SH-SY5Y (cell line): Measurements from ENCODE around the gene CWC25.

ENCODE experiments used
- GATA2 ChIP-seq: IDR thresholded peaks from 2 replicates; pipeline ENCODE4 v1.6.1; 2011; ENCODE audit warnings: mild to moderate bottlenecking, low read depth, low read length
- GATA3 ChIP-seq: IDR thresholded peaks from 2 replicates; pipeline ENCODE4 v1.6.1; 2011; ENCODE audit warnings: low read depth, mild to moderate bottlenecking, low read length, moderate library complexity

Gene CWC25

DNA sequence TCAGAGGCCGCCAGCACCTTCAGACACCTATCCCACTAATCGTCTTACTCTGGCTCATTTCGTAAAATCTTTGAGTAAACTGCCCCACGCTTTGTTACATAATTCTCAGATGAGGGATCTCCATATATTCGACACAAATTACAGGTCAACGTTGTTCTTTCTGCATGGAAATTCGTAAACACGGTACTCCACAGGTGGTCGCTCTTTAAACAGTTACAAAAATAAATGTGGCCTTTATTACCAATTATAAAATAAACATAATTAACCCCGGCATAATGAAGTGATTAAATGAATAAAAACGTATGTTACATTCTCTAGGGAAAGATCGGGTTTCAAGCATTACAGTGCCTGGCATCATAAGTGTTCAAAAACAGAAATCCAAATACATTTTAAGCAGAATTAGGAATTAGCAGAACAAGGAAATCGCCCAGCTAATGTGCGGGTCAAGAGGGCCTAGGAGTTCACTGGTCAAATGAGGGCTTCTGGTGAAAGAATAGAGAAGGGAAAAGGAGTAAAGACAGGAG, 24.8 kb downstream of the CWC25 start:
- TF ChIP-seq GATA2 (no peak), GATA3 (no peak)

DNA sequence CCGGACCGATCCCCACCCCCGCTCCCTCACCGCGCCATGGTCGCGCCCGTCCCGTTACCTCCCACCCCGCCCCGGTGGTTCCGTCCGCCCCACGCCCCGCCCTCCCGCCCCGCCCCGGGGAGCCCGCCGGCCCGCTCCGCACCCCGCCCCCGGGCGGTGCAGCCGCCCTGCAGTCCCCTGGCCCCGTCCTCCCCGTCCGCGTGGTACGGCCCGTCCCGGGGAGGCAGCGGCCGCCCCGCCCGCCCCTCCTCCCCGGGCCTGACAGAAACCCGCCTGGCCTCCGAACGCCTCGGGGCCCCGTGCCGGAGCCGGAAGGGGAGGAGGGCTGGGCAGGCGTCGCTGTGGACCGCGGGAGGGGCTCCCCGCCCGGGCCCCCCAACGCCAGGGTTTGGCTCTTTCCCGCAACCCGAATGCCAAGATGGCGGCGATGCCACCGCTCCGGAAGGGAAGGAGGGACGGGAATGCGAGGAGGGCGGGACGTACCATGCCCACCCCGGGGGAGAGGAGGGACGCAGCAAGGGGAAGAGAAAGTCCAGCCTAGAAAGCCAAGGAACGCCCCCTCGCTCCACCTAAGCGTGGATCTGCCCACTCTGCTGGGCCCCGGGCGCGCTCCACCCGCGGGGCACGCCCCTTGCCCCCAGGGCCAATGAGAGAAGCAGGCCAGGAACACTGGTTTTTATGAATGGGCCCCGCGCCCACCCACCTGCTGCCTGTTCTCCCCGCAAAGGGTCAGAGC, 25.5 kb downstream of the CWC25 start, which contains the start of gene PIP4K2B:
Gene PIP4K2B (minus strand): TSS at position 56 of the 736 bp plus-strand sequence. CDS start 132 bp downstream, outside the sequence.
- no peak for TF ChIP-seq GATA2
- TF ChIP-seq GATA3 = no peak

DNA sequence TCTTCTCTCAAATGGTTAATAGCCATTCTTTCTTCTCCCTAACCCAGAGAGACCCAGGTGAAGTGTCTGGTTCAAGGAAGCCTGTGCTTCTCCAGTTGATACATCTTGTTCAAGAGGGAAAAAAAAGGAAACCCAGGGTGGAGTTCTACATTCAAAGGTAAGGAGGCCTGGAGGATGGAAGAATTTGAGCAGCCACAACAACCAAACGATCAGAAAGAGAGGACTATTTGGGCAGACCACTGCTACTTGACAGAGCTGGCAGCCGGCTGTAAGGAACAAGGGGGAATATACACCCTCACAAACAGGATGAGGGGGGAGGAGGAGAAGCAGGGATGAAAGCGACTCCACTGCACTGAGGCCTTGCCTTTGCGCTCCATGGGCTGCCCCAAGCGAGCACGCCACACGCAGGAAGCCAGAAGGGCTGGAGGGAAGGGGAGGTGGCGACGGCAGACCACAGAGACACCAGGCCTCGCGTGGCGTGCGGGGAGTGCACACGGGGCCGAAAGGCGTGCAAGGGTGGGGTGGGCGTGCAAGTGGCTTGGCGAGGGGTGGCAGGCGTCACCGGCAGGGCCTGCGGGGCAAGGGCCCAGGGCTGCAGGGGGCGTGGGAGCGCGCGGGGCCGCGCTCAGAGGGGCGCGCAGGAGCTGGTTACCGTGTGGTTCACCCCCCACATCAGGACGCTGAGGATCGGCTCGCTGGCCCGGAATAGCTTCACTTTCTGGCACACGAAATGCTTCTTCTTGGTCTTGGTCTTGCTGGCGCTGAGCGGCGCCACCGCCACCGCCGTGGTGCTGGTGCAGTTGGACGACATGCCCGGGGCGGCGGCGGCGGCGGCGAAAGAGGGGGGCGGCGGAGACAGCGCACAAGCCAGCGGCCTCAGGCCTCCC, 26.3 kb downstream of the CWC25 start:
- TF ChIP-seq GATA3 (no peak), GATA2 (no peak)

DNA sequence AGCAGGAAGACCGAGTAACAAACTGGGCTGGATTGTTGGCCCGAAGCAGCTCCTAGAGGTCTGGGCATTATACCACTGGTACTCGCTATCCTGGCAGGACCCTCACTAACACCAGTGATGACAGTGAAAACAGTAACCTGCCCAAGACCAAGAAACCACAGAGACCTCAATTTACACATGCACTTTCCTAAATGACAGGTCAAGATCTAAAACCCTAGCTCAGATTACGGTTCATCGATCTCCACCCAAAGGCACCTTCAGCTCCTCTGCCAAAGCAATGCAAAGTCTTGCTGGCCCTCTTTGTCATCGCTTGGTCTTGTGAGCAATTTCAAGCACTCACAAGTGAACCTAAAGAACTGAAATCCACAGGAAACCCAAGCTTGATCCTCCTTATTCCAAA, 27.3 kb downstream of the CWC25 start:
- TF ChIP-seq GATA3 (no peak), GATA2 (no peak)

DNA sequence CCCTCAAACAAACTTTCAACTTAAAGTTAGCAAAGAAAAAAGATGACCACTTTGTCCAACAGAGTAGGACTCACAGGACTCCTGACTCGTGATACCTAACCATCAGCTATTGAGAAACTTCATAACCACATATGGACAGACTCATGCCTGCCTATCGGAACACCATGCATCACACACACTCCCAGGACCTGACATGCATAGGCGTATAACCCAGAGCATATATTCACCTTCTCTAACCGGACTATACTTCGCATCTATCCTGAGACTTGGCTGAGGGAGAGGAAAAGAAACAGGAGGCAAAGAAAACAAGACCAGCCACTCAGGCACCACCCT, 28.0 kb downstream of the CWC25 start:
- TF ChIP-seq GATA3 = no peak
- TF ChIP-seq GATA2 = no peak

DNA sequence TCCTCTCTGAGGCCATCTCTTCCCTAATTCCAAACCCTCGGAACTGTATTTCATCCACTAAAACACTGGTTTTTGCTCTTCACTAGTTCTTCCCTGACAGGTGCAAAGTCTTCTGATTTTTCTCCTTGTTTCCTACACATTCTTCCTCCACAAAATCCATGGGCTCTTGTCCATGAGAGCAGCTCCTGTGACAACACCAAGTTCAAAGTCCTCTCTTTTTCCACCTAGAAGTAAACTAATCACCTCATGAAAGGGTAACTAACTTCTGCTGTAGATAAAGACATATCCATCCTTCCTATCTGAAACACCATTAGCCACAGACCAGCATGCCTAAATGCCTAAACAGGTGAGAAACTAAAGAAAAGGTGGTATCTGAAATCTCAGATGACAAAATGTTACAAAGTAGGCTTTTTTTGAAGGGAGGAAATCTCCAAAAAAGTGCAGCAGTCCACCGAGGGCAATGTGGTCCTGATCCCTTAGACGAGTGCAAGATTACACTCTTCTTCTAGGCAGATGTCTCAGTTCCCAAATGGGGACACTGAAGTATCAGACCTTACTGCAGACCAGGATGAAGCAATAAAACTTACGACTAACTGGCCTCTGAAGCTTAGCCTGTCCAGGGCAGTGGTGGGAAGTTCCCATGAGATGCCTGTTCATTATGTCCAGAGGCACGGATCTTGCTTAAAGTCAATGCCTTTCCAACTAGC, 28.5 kb downstream of the CWC25 start:
- TF ChIP-seq GATA3 = no peak

DNA sequence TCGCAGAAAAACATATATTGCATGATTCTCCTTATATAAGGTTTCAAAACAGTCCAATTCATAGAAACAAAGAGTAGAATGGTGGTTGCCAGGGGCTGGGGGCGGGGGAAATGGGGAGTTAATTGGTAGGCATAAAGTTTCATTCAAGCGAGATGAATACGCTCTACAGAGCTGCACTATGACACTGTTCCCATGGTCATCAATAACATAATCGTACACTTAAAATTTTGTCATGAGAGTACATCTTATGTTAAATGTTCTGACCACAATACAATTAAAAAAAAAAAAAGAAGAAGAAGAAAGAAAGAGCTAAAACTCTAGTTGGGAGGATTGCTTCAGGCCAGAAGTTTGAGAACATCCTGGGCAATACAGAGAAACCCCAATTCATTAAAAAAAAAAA, 30.9 kb downstream of the CWC25 start:
- TF ChIP-seq GATA3 = no peak
- TF ChIP-seq GATA2 = no peak

DNA sequence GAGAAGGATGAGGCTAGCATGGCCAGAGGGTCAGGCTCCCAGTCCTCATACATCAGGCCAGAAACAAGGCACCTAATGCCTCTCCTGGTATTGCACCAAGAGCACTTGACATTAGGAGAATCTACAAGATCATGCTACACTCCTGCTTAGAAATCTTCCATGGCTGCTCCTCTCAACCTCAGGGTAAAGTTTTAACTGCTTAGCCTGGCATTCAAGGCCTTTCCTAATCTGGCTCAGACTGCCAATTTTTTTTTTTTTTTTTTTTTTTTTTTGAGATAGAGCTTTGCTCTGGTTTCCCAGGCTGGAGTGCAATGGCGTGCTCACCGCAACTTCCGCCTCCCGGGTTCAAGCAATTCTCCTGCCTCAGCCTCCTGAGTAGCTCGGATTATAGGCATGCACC, 34.0 kb downstream of the CWC25 start:
- no peak for TF ChIP-seq GATA2

DNA sequence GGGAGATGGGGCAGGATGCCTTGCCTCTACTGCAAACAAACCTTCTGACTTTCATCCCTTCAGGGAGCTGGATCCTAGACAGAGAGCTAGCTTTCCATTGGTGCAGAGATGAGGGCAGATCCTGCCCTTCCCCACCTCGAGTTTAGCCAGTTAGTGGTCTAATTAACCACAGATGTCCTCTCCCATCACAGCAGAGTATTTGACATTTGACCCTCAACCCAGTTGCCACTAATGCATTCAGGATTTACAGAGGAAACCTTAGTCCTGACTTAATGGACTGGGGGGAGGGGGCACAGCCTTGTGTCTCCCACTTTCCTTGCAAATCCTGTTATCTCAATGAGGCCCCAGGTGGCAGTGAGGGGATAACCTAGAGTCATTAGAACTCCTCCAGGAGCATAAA, 35.9 kb downstream of the CWC25 start:
- no peak for TF ChIP-seq GATA3
- no peak for TF ChIP-seq GATA2

DNA sequence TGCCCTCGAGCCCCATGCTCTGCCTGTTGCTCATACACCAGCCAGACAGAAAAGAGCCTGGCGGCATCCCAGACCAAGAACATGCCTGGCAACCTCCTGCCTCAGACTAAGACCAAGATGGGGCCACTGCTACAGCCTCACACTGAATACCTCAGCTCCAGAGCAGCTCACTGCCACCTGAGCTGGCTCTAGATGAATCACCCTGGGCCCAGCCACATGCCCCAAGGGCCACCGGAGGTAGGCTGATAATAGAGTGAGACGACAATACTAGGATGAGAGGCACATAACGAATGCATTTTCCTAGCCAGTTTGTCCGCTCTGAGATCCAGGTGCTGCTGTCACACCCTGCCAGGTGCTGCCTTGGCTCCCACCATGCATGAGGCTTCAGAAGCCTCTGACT, 38.7 kb downstream of the CWC25 start:
- TF ChIP-seq GATA2 (no peak), GATA3 (no peak)

DNA sequence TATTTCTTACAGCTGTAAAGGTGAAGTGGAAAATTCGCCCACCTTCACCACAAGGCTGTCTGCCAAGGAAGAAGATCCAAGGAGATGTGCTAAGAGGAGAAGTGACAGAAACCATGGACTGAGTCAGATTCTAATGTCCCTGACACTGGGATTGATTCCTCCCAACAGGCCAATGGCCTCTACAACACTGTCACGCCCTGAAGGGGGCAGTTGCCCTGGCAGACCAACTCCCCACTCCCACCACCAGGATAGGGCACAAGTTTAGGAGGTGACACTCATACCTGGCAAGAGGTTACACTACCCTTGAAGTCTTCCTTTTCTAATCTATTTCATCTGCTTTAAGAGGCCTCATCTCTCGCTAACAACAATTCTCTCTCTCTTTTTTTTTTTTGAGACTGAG, 41.9 kb downstream of the CWC25 start:
- no peak for TF ChIP-seq GATA2
- TF ChIP-seq GATA3 = no peak

DNA sequence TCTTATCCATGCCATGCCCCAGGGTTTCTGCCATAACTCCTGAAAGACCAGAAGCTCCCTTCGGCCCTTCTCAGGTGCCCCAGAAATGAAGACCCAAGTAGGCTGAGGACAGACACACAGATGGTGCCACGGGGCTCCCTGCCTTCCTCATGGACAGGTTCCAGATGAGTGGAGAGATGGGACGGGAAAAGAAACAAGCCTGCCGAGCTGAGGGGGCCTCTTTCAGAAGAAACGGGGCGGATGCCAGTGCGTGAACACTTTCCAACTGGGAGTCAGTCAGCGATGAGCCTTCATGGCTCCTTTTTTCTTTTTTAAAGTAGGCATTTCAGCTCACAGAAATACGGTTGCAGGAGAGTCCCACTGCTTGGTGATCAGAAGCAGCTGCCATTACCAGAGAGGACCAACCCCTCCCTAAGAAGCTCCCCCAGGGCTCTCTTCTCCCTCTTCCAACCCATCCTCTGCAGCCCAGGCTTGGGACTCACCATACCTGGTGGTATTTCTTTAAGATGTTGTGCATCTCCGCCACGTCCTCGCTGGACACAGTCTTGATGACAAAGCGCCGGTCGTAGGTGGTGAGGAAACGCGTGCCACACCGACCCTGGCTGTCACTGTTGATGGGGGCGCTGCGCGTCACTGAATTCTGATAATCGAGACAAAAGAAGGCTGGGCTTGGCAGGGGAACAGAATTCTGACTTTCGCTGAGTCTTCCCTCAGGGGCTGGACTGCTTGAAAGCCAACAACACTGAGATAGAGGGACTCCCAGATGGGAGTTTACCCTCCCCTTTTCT, 45.0 kb downstream of the CWC25 start:
- TF ChIP-seq GATA2 (no peak), GATA3 (no peak)

DNA sequence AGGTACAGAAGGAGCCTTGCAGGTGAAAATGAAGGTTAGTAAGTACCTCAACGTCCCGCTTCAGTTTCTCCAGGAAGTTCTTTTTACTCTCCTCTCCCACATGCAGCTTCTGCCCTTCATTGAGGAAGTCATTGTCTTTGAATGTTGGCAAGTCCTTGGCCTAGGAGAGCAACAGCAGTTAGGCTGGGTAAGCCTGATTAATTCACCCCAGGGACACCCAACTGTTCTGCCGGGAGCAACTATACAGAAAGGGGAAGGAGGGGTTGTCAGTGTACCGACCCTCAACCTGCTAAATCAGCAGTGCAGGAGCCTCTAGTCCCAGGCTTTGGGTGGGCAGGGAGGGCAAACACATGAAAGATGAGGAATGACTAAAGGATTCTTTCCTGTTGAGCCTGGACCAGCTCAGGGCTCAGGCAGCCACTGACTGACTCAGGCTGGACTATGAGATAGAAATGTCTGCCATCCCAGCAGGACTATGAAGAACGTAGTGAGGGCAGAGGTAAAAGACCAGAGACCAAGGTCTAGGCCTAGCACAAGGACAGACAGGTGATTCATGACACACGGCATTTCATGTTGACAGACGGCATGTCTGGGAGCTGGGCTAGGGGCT, 47.4 kb downstream of the CWC25 start:
- no peak for TF ChIP-seq GATA3
- TF ChIP-seq GATA2 = no peak
